ENCODE results near the gene ZNF438.

ZNF438 gene

DNA sequence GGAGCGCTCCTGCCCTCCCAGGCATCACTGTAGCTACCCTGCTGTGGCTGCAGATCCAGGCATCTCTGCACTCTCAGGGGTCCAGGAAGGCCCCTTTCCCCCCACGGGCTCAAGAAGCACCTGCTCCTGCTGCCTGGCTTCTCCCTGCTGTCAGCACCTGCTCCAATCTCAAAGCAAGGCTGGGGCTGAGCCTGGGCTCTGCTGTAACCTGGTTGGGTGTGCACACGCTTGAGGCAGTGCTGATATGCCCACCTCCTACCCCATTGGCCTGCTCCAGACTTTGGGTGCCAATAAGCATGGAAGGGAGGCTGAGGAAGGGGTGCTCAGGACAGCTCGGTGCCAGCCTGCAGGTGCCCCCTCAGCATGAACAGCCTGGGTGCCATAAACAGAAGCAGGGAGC is 185.0 kb downstream of the ZNF438 start:
- Histone ChIP-seq H3K9me3 (ENCODE audit: severe bottlenecking) (no peaks in the 10 kb centered on the region), H3K27ac (no peak overlapping the region), H3K36me3 (no peaks in the 10 kb centered on the region), H3K27me3 (ENCODE audit: insufficient read depth, low read depth, severe bottlenecking) (no peaks in the 10 kb centered on the region), H3K4me3 (ENCODE audit: low read depth, low read length) (no peak overlapping the region)
- no peak for DNase-seq
- TF ChIP-seq, protein P1, sequence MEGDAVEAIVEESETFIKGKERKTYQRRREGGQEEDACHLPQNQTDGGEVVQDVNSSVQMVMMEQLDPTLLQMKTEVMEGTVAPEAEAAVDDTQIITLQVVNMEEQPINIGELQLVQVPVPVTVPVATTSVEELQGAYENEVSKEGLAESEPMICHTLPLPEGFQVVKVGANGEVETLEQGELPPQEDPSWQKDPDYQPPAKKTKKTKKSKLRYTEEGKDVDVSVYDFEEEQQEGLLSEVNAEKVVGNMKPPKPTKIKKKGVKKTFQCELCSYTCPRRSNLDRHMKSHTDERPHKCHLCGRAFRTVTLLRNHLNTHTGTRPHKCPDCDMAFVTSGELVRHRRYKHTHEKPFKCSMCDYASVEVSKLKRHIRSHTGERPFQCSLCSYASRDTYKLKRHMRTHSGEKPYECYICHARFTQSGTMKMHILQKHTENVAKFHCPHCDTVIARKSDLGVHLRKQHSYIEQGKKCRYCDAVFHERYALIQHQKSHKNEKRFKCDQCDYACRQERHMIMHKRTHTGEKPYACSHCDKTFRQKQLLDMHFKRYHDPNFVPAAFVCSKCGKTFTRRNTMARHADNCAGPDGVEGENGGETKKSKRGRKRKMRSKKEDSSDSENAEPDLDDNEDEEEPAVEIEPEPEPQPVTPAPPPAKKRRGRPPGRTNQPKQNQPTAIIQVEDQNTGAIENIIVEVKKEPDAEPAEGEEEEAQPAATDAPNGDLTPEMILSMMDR (IDR thresholded peaks at IDR 0.05; ENCODE audit: low read depth, low read length) = no peak

DNA sequence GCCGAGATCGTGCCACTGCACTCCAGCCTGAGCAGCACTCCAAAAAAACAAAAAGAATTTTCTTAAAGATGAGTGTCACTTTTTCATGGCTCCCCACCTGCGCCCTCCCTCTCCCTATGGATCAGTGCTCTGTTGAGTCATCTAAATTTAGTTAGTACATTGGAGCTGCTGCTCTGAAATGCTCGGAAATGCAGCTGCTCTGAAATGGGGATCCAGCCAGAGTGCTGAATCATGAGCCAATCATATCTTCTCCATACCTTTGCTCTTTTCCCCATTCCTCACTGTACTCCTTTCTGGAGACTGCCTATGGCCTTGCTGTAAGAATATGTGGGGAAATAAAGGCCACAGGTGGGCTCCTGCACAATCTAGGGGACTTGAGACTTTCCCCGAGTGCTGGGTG is 188.8 kb downstream of the ZNF438 start:
- Histone ChIP-seq H3K27me3 (ENCODE audit: insufficient read depth, low read depth, severe bottlenecking) (no peaks in the 10 kb centered on the region), H3K27ac (no peak overlapping the region), H3K36me3 (no peaks in the 10 kb centered on the region), H3K9me3 (ENCODE audit: severe bottlenecking) (no peaks in the 10 kb centered on the region), H3K4me3 (ENCODE audit: low read depth, low read length) (no peak overlapping the region)
- TF ChIP-seq, protein P1 (IDR thresholded peaks at IDR 0.05; ENCODE audit: low read depth, low read length) = no peak
- no peak for DNase-seq

DNA sequence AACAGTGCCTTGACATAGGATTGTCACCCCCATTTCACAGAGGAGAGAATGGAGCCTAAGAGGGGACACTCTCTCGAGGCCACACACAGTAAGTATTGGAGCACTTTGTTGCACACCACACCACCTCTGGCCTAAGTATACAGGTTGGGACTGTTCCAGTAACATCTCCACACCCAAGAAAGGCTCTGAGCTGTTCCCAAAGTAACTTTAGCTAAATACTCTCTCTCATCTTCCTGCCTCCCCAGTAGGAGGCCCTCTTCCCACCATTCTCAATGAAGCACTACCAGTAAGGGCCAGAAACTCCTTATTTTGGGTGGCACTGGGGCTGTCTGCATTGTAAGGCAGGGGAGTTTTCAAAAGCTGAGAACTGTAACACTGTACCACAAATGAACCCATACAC is 189.5 kb downstream of the ZNF438 start:
- Histone ChIP-seq H3K27ac (no peak overlapping the region), H3K27me3 (ENCODE audit: insufficient read depth, low read depth, severe bottlenecking) (no peaks in the 10 kb centered on the region), H3K36me3 (no peaks in the 10 kb centered on the region), H3K9me3 (ENCODE audit: severe bottlenecking) (no peaks in the 10 kb centered on the region), H3K4me3 (ENCODE audit: low read depth, low read length) (no peak overlapping the region)
- TF ChIP-seq, protein P1 (IDR thresholded peaks at IDR 0.05; ENCODE audit: low read depth, low read length) = no peak
- no peak for DNase-seq

DNA sequence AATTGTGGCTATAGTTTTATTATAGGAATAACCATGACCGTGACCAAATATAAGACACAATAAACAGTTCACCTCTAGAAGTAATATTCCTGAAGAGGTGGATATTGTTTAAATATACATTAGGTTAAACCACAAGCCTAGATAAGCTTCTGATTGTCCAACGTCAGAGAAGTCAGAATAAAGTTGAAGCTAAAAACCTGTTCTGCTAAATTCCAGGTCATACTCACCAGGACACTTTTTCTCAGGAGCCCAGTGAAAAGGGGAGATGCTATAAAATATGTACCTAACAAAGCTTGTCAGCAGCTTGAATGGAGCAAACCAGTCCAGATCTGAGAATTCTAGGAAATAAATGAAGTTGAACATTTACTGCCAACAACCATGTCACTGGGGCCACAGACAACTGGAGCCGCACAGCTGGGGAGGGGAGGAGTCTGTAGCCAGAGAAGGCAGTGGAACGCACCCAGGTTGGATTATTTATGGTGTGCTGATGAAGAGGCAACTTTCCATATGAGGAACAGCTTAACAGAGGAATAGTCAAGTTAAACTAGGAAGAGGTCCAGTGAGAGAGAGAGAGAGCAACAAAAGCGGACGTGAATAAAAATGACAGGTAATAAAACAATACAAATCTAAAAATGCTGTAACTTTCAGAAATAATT is 191.1 kb downstream of the ZNF438 start:
- H3K27me3 ChIP-seq (ENCODE audit: insufficient read depth, low read depth, severe bottlenecking) = no peaks in the 10 kb centered on the region
- no peak overlapping the region for H3K27ac ChIP-seq
- TF ChIP-seq, protein P1 (IDR thresholded peaks at IDR 0.05; ENCODE audit: low read depth, low read length) = no peak
- no peaks in the 10 kb centered on the region for H3K36me3 ChIP-seq
- DNase-seq = no peak
- H3K4me3 ChIP-seq (ENCODE audit: low read depth, low read length) = no peak overlapping the region
- H3K9me3 ChIP-seq (ENCODE audit: severe bottlenecking) = no peaks in the 10 kb centered on the region

DNA sequence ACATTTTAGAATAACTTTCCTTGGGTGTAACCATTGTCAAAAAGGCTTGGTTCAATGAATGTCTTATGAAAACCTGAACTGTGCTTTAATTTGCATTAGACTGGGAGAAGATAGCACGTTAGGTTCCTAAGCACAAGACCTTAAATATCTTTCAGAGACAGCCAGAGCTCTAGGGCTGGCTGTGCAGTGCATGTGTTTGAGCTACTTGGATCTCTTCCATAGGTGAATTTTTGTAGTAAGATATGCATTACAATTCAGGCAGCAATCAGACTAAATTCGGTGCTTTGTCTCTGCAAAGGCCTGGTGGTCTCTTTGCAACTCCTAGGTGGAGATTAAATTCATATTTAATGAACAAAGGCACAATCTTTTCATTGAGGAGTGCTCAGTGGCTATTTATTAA is 192.0 kb downstream of the ZNF438 start:
- no peaks in the 10 kb centered on the region for H3K27me3 ChIP-seq (ENCODE audit: insufficient read depth, low read depth, severe bottlenecking)
- no peaks in the 10 kb centered on the region for H3K9me3 ChIP-seq (ENCODE audit: severe bottlenecking)
- DNase-seq = no peak
- TF ChIP-seq, protein P1 (IDR thresholded peaks at IDR 0.05; ENCODE audit: low read depth, low read length) = no peak
- H3K4me3 ChIP-seq (ENCODE audit: low read depth, low read length) = no peak overlapping the region
- no peaks in the 10 kb centered on the region for H3K36me3 ChIP-seq
- no peak overlapping the region for H3K27ac ChIP-seq

- no peak for DNase-seq
- Histone ChIP-seq H3K9me3 (ENCODE audit: severe bottlenecking) (no peaks in the 10 kb centered on the region), H3K36me3 (no peaks in the 10 kb centered on the region), H3K4me3 (ENCODE audit: low read depth, low read length) (no peak overlapping the region), H3K27me3 (ENCODE audit: insufficient read depth, low read depth, severe bottlenecking) (no peaks in the 10 kb centered on the region), H3K27ac (no peak overlapping the region)
- TF ChIP-seq, protein P1 (IDR thresholded peaks at IDR 0.05; ENCODE audit: low read depth, low read length) = no peak
Observed at GRCh38 chr10:30836406-30836805, 195.3 kb downstream of the ZNF438 start.
